Measurements from ENCODE around the gene ELOVL6.
"Not testable (repeated sequence)": the region's sequence is repeated elsewhere in the genome, so short reads cannot be mapped to it uniquely, and the experiment has no call there.

- TF ChIP-seq, protein P1, sequence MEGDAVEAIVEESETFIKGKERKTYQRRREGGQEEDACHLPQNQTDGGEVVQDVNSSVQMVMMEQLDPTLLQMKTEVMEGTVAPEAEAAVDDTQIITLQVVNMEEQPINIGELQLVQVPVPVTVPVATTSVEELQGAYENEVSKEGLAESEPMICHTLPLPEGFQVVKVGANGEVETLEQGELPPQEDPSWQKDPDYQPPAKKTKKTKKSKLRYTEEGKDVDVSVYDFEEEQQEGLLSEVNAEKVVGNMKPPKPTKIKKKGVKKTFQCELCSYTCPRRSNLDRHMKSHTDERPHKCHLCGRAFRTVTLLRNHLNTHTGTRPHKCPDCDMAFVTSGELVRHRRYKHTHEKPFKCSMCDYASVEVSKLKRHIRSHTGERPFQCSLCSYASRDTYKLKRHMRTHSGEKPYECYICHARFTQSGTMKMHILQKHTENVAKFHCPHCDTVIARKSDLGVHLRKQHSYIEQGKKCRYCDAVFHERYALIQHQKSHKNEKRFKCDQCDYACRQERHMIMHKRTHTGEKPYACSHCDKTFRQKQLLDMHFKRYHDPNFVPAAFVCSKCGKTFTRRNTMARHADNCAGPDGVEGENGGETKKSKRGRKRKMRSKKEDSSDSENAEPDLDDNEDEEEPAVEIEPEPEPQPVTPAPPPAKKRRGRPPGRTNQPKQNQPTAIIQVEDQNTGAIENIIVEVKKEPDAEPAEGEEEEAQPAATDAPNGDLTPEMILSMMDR (IDR thresholded peaks at IDR 0.05): not testable (repeated sequence)
- TF ChIP-seq POLR2A (IDR thresholded peaks at IDR 0.05): not testable (repeated sequence)
Measured at GRCh38 chr4:110233581-110233980, 35.2 kb upstream of the ELOVL6 start.
